ENCODE results near the gene ALOX15B. TPM values are rescaled to one million over a fixed set of nuclear protein-coding genes. Genes with fewer than 3 reads are reported as not detected.
A peak's percentile ranks its signal among the peaks of the same experiment; 100 is the strongest.
"Not testable (repeated sequence)": the region's sequence is repeated elsewhere in the genome, so short reads cannot be mapped to it uniquely, and the experiment has no call there.

ALOX15B gene
- polyA plus RNA-seq, 3 donors = 1.0 to 1.3 (median 1.1) TPM

DNA sequence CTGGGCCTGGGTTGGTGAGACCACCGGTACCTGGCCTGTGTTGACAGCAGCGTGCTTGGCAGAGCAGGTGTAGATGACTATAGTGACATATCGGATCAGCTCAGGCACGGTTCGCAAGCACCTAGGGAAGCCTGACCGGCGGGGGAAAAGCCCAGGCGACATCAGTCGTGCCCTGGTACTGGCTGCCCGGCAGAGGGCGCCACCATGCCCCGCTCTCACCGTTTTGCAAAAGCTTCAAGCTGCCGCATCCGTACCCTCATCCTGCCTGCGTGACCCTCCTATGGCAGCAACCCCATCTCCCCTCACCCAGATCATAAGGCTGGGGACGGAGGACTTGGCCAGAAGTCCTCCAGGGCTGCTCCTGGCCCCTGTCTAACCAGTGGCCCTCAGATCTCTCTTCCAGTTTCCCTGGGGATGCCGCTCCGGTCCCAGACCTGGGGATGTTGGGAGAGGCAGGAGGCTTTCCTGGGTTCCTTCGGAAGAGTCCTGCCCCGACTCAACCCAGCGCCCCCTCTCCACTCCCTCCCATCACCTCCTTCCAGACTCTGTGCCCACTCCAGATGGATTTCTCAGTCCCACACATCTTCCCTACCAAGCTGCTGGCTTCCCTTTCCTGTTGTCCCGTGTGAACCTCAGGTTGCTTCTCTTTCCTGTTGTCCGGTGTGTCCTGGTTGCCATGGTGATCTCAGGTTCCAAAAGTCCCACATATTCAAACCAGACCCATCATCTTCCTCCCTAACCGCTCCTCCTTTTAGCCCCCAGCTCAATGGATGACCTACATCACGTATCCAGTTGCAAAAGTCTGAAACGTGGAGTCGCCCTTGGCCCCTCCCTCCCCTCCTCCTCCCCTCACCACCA is 35.0 kb downstream of the ALOX15B start:
- peak in 5 of 11 donors; percentile 43 to 65 (median 56) for DNase-seq (ENCODE audit: extremely low read depth in 1 of 11, low read depth in 9 of 11, low spot score in 4 of 11)

DNA sequence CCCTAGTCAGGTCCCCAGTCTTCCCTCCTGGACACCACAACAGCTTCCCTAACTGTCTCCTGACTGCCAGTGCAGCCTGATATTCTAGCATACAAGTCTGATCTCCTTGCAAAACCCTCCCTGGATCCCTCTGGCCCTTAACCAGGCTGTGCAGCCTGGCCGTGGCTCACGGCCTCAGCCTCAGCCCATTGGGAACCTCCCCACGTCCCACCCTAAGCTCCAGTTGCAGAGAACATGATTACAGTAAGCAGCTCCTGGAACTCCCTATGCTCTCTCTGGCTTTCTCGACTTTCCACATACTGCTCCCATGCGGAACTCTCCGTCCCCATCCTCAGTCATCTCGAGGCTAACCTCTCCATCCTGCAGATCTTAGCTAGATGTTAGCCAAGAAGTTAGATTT is 35.7 kb downstream of the ALOX15B start:
- no peak for DNase-seq (ENCODE audit: extremely low read depth in 1 of 11, low read depth in 9 of 11, low spot score in 4 of 11)

GRCh38 chr17:8075081-8075480 is 36.2 kb downstream of the ALOX15B start:
- DNase-seq (ENCODE audit: extremely low read depth in 1 of 11, low read depth in 9 of 11, low spot score in 4 of 11) = no peak

DNA sequence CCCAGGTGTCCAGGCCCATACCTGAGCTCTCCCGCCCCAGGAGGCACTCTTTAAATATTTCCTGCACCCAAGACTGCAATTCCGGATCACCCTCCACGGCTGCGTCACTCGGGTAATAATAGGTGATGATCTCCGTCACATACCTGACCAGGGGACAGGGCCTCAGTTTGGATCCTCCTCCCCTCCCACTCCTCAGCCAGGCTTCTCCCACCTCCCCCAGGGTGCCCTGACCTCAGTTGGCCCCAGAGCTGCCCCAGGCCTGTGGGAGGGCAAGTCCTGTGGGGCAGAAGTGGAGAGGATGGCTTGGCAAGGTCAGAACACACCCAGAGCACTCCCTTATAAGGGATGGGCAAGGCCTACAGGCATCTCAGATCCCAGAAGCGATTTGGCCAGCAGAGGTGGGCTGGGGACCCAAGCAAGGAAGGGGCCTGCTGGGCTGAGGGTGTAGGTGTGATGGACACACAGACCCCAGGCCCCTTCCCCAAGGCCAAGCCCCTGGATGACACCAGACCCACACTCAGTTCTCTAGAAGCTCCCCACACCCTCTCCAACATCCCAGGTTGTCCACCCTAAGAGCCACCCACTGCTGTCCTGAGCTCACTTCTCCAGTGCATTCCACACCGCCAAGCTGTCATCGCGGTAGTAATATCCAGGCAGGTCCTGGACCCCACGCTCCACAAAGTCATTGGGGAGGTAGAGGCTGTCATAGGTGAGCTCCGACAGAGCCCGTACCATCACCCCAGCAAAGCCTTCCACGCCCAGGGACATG is 36.9 kb downstream of the ALOX15B start:
- no peak for DNase-seq (ENCODE audit: extremely low read depth in 1 of 11, low read depth in 9 of 11, low spot score in 4 of 11)

GRCh38 chr17:8076502-8077266 is 37.8 kb downstream of the ALOX15B start:
- DNase-seq (ENCODE audit: extremely low read depth in 1 of 11, low read depth in 9 of 11, low spot score in 4 of 11) = no peak

DNA sequence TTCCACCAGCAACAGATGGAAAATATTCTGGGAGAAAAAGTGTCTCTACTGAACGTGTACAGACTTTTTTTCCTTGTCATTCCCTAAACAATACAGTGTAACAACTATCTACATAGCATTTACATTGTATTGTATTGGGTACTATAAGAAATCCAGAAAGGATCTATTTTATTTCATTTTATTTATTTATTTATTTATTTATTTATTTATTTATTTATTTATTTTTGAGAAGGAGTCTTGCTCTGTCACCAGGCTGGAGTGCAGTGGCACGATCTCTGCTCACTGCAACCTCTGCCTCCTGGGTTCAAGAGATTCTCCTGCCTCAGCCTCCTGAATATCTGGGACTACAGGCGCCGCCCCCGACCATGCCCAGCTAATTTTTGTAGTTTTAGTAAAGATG is 39.1 kb downstream of the ALOX15B start:
- DNase-seq (ENCODE audit: extremely low read depth in 1 of 11, low read depth in 9 of 11, low spot score in 4 of 11) = not testable (repeated sequence)

- peak in 7 of 11 donors; percentile 53 to 71 (median 58) for DNase-seq (ENCODE audit: extremely low read depth in 1 of 11, low read depth in 9 of 11, low spot score in 4 of 11)
Observed at GRCh38 chr17:8079291-8080207, 40.7 kb downstream of the ALOX15B start.

DNA sequence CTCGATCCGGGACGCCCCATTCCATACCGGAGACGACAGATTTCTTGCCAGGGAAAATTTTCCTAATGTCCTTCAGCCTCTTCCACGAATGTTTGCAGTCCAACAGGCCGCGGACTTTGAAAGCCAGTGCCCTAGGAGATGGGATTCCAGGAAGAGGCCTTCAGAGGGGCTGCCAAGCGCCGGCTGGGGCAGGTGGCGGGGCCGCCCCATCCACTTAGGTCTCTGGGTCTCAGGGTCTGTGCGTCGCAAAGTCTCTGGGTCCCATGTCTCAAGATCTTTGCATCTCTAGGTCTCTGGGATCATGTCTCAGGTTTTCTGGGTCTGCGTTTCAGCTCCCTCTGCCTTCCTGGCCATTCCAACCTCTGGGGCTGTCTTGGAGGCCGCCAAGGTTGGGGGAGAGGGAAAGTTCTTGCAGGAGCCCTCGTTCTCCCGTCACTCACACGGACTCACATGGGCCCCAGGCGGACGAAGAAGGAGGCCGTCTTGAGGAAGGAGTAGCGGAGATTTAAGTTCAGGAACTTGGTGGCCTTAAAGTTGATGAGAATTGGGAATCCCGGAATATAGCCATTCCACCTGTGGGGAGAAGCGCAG is 41.4 kb downstream of the ALOX15B start:
- no peak for DNase-seq (ENCODE audit: extremely low read depth in 1 of 11, low read depth in 9 of 11, low spot score in 4 of 11)

- no peak for DNase-seq (ENCODE audit: extremely low read depth in 1 of 11, low read depth in 9 of 11, low spot score in 4 of 11)
Observed at GRCh38 chr17:8080799-8081219, 42.0 kb downstream of the ALOX15B start.

DNA sequence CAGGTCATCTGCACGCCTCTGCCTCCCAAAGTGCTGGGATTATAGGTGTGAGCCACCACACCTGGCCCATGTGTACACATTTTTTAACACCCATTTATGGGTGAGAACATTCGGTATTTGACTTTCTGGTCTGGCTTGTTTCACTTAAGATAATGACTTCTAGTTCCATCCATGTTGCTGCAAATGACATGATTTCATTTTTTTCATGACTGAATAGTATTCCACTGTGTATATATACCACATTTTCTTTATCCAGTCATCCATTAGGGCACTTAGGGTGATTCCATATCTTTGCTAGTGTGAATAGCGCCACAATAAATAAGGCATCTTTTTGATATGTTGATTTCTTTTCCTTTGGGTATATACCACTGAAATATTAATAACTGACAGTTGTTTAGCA is 43.0 kb downstream of the ALOX15B start:
- DNase-seq (ENCODE audit: extremely low read depth in 1 of 11, low read depth in 9 of 11, low spot score in 4 of 11) = no peak

DNA sequence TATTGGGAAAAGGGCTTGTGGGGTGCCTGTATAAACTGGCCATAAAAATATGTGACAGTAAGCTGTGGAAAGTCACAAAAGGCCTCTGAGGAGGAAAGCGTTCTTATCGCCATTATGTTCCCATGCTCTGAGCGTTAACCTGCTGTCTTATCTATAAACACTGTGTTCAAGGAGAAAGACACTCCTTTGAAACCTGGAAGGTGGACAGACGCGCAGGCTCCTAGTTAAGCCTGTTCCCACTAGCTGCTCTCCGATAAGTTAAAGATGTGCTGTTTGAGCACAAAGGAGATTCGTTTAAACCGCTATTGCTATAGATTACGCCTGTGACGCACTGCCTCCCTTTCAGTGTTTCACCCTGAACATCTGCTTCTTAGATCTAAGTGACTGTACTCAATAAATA is 43.4 kb downstream of the ALOX15B start:
- DNase-seq (ENCODE audit: extremely low read depth in 1 of 11, low read depth in 9 of 11, low spot score in 4 of 11) = no peak

- DNase-seq (ENCODE audit: extremely low read depth in 1 of 11, low read depth in 9 of 11, low spot score in 4 of 11) = no peak
Observed at GRCh38 chr17:8084250-8084649, 45.4 kb downstream of the ALOX15B start.

DNA sequence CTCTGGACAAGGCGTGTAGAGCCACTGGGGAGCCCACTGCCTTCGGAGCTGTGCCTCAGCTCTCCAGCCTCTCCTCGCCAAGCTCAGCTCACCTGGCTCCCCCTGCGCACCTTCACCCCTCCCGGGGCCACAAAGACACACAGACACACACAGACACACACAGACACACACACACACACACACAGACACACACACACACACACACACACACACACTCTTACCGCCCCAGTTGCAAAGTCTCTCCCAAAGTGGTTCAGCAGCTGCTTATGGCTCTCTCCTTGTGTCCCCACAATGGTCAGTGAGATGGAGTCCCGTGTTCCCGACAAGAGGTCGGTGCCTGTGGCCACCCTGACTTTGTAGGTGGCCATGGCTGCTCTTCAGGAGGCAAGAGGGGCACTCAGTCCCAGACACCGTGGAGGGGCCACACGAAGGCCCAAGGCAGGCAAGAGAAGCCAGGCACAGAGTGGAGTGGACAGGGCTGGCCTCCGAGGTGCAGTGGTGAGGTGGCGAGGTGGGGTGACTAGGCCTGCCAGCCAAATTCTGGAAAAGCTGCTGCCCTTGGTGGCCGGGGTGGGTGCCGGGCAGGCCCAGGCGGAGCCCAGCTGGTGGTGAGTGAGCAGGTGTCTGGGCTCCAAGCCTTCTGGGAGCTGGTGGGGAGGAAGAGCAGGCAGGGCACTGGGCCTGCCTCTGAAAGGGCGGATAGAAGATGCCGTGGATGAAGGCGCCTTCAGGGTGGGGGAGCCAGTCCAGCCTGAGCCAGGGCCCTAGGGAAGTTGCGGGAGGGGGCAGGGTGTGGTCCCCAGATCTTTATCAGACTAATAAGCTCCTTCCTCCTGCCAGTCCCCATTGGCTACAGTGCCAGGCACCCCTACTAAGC is 48.5 kb downstream of the ALOX15B start, which contains the start of gene ALOX12B:
ALOX12B (minus strand) TSS at position 642 of the 877 bp plus-strand sequence; CDS start at position 368, 274 bp downstream.
- DNase-seq (ENCODE audit: extremely low read depth in 1 of 11, low read depth in 9 of 11, low spot score in 4 of 11) = no peak

- no peak for DNase-seq (ENCODE audit: extremely low read depth in 1 of 11, low read depth in 9 of 11, low spot score in 4 of 11)
Observed at GRCh38 chr17:8087952-8088230, 49.0 kb downstream of the ALOX15B start.

GRCh38 chr17:8089728-8090127 is 50.9 kb downstream of the ALOX15B start:
- no peak for DNase-seq (ENCODE audit: extremely low read depth in 1 of 11, low read depth in 9 of 11, low spot score in 4 of 11)

GRCh38 chr17:8091033-8091687 is 52.3 kb downstream of the ALOX15B start:
- DNase-seq (ENCODE audit: extremely low read depth in 1 of 11, low read depth in 9 of 11, low spot score in 4 of 11) = no peak

DNA sequence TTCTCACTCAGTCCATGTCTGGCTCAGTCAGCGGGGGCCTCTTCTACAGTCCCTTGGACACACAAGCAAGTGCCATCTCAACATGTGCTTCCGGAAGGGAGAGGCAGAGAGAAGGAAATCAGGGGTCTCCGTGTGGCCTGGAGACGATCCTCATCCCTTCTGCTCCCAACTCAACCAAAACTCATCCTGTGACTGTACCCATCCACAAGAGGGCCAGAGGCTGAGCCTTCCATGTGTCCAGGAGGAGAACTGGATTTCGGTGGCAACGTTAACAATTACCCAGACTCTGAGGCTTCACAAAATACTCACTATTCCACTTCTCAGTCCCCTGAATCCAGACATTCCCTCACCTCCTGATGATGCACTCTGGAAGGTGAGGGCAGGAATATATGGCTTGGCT is 56.5 kb downstream of the ALOX15B start:
- DNase-seq (ENCODE audit: extremely low read depth in 1 of 11, low read depth in 9 of 11, low spot score in 4 of 11) = no peak

All from renal cortex interstitium (tissue), 11 donors.